Smooth muscle cell (in vitro differentiated cells): ENCODE measurements around the gene SLK. TPM values are rescaled to one million over a fixed set of nuclear protein-coding genes. Genes with fewer than 3 reads are reported as not detected.
A peak's percentile ranks its signal among the peaks of the same experiment; 100 is the strongest.

Source experiments
- DNase-seq: peaks from one replicate; lab custom pipeline; 2025; ENCODE audit not compliant: unreplicated experiment; lab: John Stamatoyannopoulos, UW
- H2AFZ ChIP-seq: fragments of 200-600 bp; sonication (generic); 2 replicates; pipeline ENCODE4 v1.6.0; 2016; ENCODE audit warnings: antibody characterized with exemption, low read depth, mild to moderate bottlenecking
- H3F3A ChIP-seq: fragments of 200-600 bp; sonication (generic); 2 replicates; pipeline ENCODE4 v1.6.0; 2017; ENCODE audit warnings: antibody characterized with exemption, low read depth
- H3K27ac ChIP-seq: fragments of 200-600 bp; sonication (generic); 2 replicates; pipeline ENCODE4 v1.5.1; 2016; ENCODE audit warnings: low read depth, mild to moderate bottlenecking
- H3K27me3 ChIP-seq: fragments of 200-600 bp; sonication (generic); 2 replicates; pipeline ENCODE4 v1.6.1; 2016; ENCODE audit warnings: low read depth, mild to moderate bottlenecking
- H3K36me3 ChIP-seq: fragments of 200-600 bp; sonication (generic); 2 replicates; pipeline ENCODE4 v1.5.1; 2016; ENCODE audit warnings: low read depth
- H3K4me1 ChIP-seq: fragments of 200-600 bp; sonication (generic); 2 replicates; pipeline ENCODE4 v1.5.1; 2016; ENCODE audit warnings: low read depth
- H3K4me2 ChIP-seq: fragments of 200-600 bp; sonication (generic); 2 replicates; pipeline ENCODE4 v1.6.0; 2016; ENCODE audit warnings: mild to moderate bottlenecking
- H3K4me3 ChIP-seq: fragments of 200-600 bp; sonication (generic); 2 replicates; pipeline ENCODE4 v1.5.1; 2016; ENCODE audit warnings: mild to moderate bottlenecking
- H3K79me2 ChIP-seq: fragments of 200-600 bp; sonication (generic); 2 replicates; pipeline ENCODE4 v1.6.0; 2016; ENCODE audit warnings: low read depth, mild to moderate bottlenecking
- H3K9ac ChIP-seq: fragments of 200-600 bp; sonication (generic); 2 replicates; pipeline ENCODE4 v1.6.0; 2016; ENCODE audit warnings: low read depth
- H3K9me3 ChIP-seq: fragments of 200-600 bp; sonication (generic); replicated peaks from 2 replicates; pipeline ENCODE4 v1.5.1; 2016; ENCODE audit warnings: low read depth
- H4K20me1 ChIP-seq: fragments of 200-600 bp; sonication (generic); 2 replicates; pipeline ENCODE4 v1.6.0; 2016; ENCODE audit warnings: low read depth
- WGBS: methylation state at CpG from one replicate; pipeline ENCODE4 v1.1.7; 2016; ENCODE audit warnings: low lambda C conversion rate; 5-methylcytosine and 5-hydroxymethylcytosine counted together
- polyA plus RNA-seq: library from polyadenylated mRNA; unstranded; fragments of >200 nt; fragmentation: Nextera tagmentation; extraction: Ambion mirVana; gene quantifications from 2 replicates; pipeline ENCODE4 v1.2.1, GENCODE V29; 2016
- total RNA-seq: library from RNA; depleted of rRNA; stranded (reverse); fragments of >200 nt; gene quantifications from 2 replicates; pipeline ENCODE4 v1.2.3, GENCODE V29; 2014
- TF ChIP-seq, protein P1 (sequence below): fragments of 200-600 bp; sonication (generic); IDR thresholded peaks from 2 replicates; pipeline ENCODE4 v1.5.1; 2017; ENCODE audit warnings: borderline replicate concordance, mild to moderate bottlenecking, antibody characterized with exemption; ENCODE audit not compliant: insufficient read depth, poor library complexity, severe bottlenecking

Gene SLK
- total and polyA plus RNA-seq, 2 experiments from 2014 or later = 15.5 to 45.7 TPM

DNA sequence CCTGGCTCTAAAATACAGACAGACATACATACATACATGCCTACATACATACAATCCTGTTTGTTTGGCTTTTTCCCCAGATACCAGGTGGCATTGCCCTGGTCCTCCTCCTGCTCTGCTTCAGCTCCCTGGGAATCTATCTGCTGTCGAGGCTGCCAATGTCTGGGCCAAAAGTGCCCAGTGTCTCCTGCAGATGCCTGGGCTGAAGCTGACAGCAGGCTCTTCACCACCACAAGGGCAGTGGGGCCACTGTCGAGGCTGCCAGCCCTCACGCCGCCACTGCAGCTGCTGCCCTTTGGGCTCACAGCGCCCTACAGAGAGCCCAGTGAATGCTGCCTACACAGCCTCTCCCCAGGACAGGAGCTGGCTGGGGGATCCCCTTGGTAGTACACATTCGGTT, 30.9 kb upstream of the SLK start:
- H3K79me2 ChIP-seq = no peaks in the 10 kb centered on the region
- H3K9ac ChIP-seq = no peak overlapping the region
- no peak overlapping the region for H3K4me3 ChIP-seq
- H3K27me3 ChIP-seq = no peaks in the 10 kb centered on the region
- no peak overlapping the region for H3K4me2 ChIP-seq
- TF ChIP-seq, protein P1, sequence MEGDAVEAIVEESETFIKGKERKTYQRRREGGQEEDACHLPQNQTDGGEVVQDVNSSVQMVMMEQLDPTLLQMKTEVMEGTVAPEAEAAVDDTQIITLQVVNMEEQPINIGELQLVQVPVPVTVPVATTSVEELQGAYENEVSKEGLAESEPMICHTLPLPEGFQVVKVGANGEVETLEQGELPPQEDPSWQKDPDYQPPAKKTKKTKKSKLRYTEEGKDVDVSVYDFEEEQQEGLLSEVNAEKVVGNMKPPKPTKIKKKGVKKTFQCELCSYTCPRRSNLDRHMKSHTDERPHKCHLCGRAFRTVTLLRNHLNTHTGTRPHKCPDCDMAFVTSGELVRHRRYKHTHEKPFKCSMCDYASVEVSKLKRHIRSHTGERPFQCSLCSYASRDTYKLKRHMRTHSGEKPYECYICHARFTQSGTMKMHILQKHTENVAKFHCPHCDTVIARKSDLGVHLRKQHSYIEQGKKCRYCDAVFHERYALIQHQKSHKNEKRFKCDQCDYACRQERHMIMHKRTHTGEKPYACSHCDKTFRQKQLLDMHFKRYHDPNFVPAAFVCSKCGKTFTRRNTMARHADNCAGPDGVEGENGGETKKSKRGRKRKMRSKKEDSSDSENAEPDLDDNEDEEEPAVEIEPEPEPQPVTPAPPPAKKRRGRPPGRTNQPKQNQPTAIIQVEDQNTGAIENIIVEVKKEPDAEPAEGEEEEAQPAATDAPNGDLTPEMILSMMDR = no peak
- no peaks in the 10 kb centered on the region for H3F3A ChIP-seq
- H3K4me1 ChIP-seq = no peaks in the 10 kb centered on the region
- H3K27ac ChIP-seq = no peak overlapping the region
- H3K9me3 ChIP-seq = no peaks in the 10 kb centered on the region
- DNase-seq = no peak
- no peaks in the 10 kb centered on the region for H4K20me1 ChIP-seq
- WGBS = 93% methylated on average over 6 of the region's 6 CpGs
- no peaks in the 10 kb centered on the region for H3K36me3 ChIP-seq
- H2AFZ ChIP-seq = no peak overlapping the region

DNA sequence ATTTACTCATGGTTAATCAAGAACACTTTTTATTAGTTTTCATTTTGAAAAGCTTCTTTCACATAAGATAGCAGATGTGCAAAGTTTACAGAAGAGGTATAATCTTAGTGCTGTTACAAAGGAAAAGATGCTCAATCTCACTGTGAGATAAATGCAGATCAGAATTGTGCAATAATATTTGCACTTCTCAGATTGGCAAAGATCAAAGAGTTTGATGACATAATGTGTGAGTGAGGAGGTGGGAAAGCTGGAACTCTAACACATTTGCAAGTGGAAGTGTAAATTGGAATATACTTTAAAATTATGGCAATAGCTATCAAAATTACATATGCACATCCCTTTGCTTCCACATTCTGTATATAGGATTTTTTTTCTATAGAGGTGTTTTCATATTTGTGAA, 27.4 kb upstream of the SLK start:
- H3K36me3 ChIP-seq = no peaks in the 10 kb centered on the region
- no peak overlapping the region for H3K4me3 ChIP-seq
- no peaks in the 10 kb centered on the region for H3K79me2 ChIP-seq
- no peak overlapping the region for H3K27ac ChIP-seq
- H3K9me3 ChIP-seq = no peaks in the 10 kb centered on the region
- H2AFZ ChIP-seq = no peak overlapping the region
- no peak for DNase-seq
- H3K4me2 ChIP-seq = no peak overlapping the region
- H3K27me3 ChIP-seq = no peaks in the 10 kb centered on the region
- TF ChIP-seq, protein P1 = no peak
- H3K4me1 ChIP-seq = no peaks in the 10 kb centered on the region
- H3F3A ChIP-seq = no peaks in the 10 kb centered on the region
- H4K20me1 ChIP-seq = no peaks in the 10 kb centered on the region
- no peak overlapping the region for H3K9ac ChIP-seq

DNA sequence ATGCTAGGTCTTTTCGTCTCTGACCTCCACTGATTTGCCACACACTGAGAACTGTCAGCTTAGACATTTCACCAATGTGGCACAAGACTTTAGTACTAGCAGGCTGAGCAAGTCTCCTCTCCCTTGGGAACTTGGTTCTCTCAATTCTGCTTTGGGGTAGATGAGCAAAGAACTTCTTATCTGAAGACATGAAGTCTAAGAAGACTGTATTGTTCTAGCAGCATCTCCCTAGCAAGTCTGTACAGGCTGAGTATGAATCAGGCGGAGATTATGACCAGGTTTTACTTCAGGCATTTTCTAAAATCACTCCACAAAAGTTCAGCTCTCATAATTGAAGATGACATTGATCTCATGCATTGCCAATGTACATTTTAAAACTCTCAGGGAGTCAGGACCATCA, 25.1 kb upstream of the SLK start:
- H3K27me3 ChIP-seq = no peaks in the 10 kb centered on the region
- 77% methylated on average over 2 of the region's 2 CpGs for WGBS
- peak overlapping the region; percentile 59 for H3K27ac ChIP-seq
- H3K9me3 ChIP-seq = no peaks in the 10 kb centered on the region
- H3K36me3 ChIP-seq = no peaks in the 10 kb centered on the region
- no peaks in the 10 kb centered on the region for H3K79me2 ChIP-seq
- H3F3A ChIP-seq = no peaks in the 10 kb centered on the region
- no peaks in the 10 kb centered on the region for H3K4me1 ChIP-seq
- no peak overlapping the region for H3K4me3 ChIP-seq
- H3K9ac ChIP-seq = no peak overlapping the region
- H4K20me1 ChIP-seq = no peaks in the 10 kb centered on the region
- TF ChIP-seq, protein P1 = no peak
- DNase-seq = no peak
- no peak overlapping the region for H3K4me2 ChIP-seq
- H2AFZ ChIP-seq = no peak overlapping the region

DNA sequence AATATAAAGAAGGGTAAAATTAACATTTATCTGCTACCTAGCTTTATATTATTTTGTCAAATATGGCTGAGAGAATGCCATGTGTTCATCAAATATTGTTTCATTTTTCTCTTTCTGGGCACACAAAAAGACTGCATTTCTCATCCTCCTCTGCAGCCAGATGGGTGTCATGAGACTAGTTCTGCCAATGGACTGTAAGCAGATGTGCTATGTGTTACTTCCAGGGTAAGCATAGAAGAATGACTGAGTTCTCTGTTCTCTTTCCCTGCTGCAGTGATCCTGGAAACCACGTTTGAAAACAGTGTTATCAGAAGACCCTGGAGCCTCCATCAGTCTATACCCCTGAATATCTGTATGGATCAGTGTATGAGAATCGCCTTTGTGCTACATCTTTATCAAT, 24.1 kb upstream of the SLK start:
- H3K79me2 ChIP-seq = no peaks in the 10 kb centered on the region
- no peak overlapping the region for H3K9ac ChIP-seq
- H3K27ac ChIP-seq = no peak overlapping the region
- H3F3A ChIP-seq = no peaks in the 10 kb centered on the region
- DNase-seq = no peak
- H3K4me2 ChIP-seq = no peak overlapping the region
- H4K20me1 ChIP-seq = no peaks in the 10 kb centered on the region
- H3K9me3 ChIP-seq = no peaks in the 10 kb centered on the region
- no peak overlapping the region for H2AFZ ChIP-seq
- H3K4me3 ChIP-seq = no peak overlapping the region
- H3K36me3 ChIP-seq = no peaks in the 10 kb centered on the region
- H3K27me3 ChIP-seq = no peaks in the 10 kb centered on the region
- TF ChIP-seq, protein P1 = no peak
- 64% methylated on average over 2 of the region's 2 CpGs for WGBS
- H3K4me1 ChIP-seq = no peaks in the 10 kb centered on the region
